ENCODE results near the gene NCK2. TPM values are rescaled to one million over a fixed set of nuclear protein-coding genes. Genes with fewer than 3 reads are reported as not detected.
A peak's percentile ranks its signal among the peaks of the same experiment; 100 is the strongest.

NCK2 gene
- total RNA-seq, 1 experiment from 2014 or later = 49.2 TPM

GRCh38 chr2:105779394-105779793 lies 34.7 kb downstream of the NCK2 start:
- no peak overlapping the region for H3K27ac ChIP-seq (ENCODE audit: insufficient read length, low read depth, low read length)
- no CpG with 5 or more reads among the region's 5 CpGs for WGBS (ENCODE audit: extremely low coverage, insufficient read length, low lambda C conversion rate)
- H4K91ac ChIP-seq (ENCODE audit: insufficient read length, low read depth, low read length) = no peak overlapping the region
- H2BK120ac ChIP-seq (ENCODE audit: low read depth, low read length, poor library complexity, severe bottlenecking) = no peak overlapping the region
- Mint-ChIP-seq H3K27ac (peak overlapping the region in 2 of 3 experiments; percentile 34 to 78; a peak in 3 of 7 replicates), H3K36me3 (ENCODE audit: insufficient read depth in 1 of 3, low read depth in 3 of 3) (peaks cover 0 to 7% (median 0%) of the 10 kb centered on the region in 3 experiments; a peak in 5 of 7 replicates), H3K27me3 (ENCODE audit: low read depth) (no peaks in the 10 kb centered on the region), H3K9me3 (no peaks in the 10 kb centered on the region), H3K4me1 (peaks cover 69 to 72% of the 10 kb centered on the region in 2 experiments), H3K4me3 (no peak overlapping the region)
- H3K4me2 ChIP-seq (ENCODE audit: insufficient read depth, insufficient read length, low read length) = no peak overlapping the region
- no peaks in the 10 kb centered on the region for H3K9me3 ChIP-seq (ENCODE audit: control insufficient read depth, low read depth, low read length)
- no peak overlapping the region for H2AFZ ChIP-seq (ENCODE audit: low read length)
- H3K79me2 ChIP-seq (ENCODE audit: insufficient read depth, low read length) = peaks cover 9% of the 10 kb centered on the region; the same call in 1 of the 2 replicates
- no peak overlapping the region for H2BK20ac ChIP-seq (ENCODE audit: low read depth, low read length, poor library complexity, severe bottlenecking)
- H2BK5ac ChIP-seq (ENCODE audit: insufficient read length, low read length) = no peak overlapping the region
- H3K18ac ChIP-seq (ENCODE audit: insufficient read length, low read depth, low read length) = no peak overlapping the region
- H3K56ac ChIP-seq (ENCODE audit: insufficient read length, low read depth, low read length) = no peak overlapping the region
- H3K14ac ChIP-seq (ENCODE audit: insufficient read depth, low read length) = no peak overlapping the region
- no peak for DNase-seq
- no peaks in the 10 kb centered on the region for H3K23me2 ChIP-seq (ENCODE audit: insufficient read length, low read depth, low read length, poor library complexity, severe bottlenecking)
- H4K20me1 ChIP-seq (ENCODE audit: control insufficient read depth, insufficient read depth, insufficient read length) = no peaks in the 10 kb centered on the region
- no peak for TF ChIP-seq CTCF (conservative IDR thresholded peaks at IDR 0.05)
- H2BK12ac ChIP-seq (ENCODE audit: insufficient read length, low read depth, low read length) = no peak overlapping the region
- H3K4ac ChIP-seq (ENCODE audit: low read depth, low read length) = no peak overlapping the region
- no peak overlapping the region for H2BK15ac ChIP-seq (ENCODE audit: low read depth, low read length)
- H3K23ac ChIP-seq (ENCODE audit: insufficient read length, low read depth, low read length) = no peak overlapping the region
- H4K8ac ChIP-seq (replicated peaks; ENCODE audit: insufficient read length, low read depth, low read length) = no peak overlapping the region
- no peak overlapping the region for H3K9ac ChIP-seq (ENCODE audit: extremely low read depth, insufficient read length, low read length)
- peaks cover 13% of the 10 kb centered on the region for H3K79me1 ChIP-seq (ENCODE audit: insufficient read depth, low read depth, low read length, poor library complexity, severe bottlenecking)
- H3K4me1 ChIP-seq (ENCODE audit: insufficient read depth, low read length) = no peaks in the 10 kb centered on the region
- H4K5ac ChIP-seq (ENCODE audit: insufficient read length, low read depth, low read length) = no peak overlapping the region
- no peaks in the 10 kb centered on the region for H3K27me3 ChIP-seq (ENCODE audit: insufficient read depth, low read length)
- H2AK5ac ChIP-seq (ENCODE audit: insufficient read length, low read length) = no peak overlapping the region
- H3T11ph ChIP-seq (ENCODE audit: low read length) = no peak overlapping the region
